Colon (tissue), 2 donors: ENCODE results near the gene ATP2A1.
"Not testable (repeated sequence)": the region's sequence is repeated elsewhere in the genome, so short reads cannot be mapped to it uniquely, and the experiment has no call there.

Experiments
- FAIRE-seq: peaks from 2 replicates; lab custom pipeline; 2012; peaks lifted over from hg19 to GRCh38; lab: Jason Lieb, UNC
- donor health status: control.
- donor health status: control.

Gene ATP2A1

DNA sequence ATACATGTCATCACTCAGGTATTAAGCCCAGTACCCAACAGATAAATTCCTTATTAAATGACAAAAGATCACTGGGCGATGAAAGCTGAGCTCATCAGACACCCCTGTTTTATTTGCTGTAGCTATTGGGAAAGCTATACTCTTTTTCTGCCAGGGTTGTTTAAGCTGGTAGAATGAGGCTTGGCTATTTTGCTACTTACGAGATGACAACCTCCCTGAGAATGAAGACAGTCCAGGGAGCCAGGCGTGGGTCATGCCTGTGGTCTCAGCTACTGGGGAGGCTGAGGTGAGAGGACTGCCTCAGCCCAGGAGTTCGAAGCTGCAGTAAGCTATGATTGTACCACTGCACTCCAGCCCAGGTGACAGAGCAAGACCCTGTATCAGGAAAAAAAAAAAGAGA, 19.0 kb upstream of the ATP2A1 start:
- FAIRE-seq = no peak

DNA sequence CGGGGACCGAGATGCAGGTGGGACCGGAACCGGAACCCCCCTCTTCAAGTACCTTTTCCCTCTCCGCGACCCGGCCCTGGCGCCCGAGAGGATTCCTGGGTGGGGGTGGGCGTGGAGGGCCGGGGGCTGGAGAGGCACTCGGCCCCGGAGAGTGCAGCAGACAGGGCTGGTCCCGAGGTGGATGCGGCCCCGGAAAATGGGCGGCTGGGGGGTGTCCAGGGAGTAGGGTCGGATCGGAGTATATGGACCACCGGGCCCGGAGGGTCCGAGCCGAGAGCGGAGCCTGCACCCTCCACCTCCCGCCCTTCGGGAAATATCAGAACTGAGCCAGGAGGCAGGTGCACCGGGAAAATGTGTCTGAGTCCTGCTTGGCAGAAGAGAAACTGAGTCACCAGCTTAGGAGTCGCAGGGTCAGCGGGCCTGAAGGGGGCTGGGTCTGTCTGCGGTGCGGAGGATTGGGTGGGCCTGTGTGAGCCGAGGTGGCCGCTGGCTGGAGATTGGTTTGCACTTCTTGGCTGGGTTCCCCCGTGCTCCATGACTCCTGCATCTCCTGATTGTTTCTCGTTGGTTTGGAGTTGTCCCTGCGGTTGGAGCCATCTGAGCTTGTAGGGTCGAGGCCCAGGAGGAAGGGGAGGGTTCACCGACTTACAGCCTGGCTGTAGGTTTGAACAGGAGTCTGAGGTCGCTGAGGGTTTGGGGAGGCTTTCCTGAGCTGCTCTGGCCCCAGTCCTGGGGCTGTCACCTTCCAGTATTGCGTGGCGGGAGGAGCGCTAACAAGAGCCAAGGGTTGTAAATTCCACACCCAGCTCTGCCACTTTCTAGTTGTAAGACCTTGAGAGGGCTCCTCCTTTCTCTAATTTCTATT, 14.1 kb upstream of the ATP2A1 start:
- no peak for FAIRE-seq

DNA sequence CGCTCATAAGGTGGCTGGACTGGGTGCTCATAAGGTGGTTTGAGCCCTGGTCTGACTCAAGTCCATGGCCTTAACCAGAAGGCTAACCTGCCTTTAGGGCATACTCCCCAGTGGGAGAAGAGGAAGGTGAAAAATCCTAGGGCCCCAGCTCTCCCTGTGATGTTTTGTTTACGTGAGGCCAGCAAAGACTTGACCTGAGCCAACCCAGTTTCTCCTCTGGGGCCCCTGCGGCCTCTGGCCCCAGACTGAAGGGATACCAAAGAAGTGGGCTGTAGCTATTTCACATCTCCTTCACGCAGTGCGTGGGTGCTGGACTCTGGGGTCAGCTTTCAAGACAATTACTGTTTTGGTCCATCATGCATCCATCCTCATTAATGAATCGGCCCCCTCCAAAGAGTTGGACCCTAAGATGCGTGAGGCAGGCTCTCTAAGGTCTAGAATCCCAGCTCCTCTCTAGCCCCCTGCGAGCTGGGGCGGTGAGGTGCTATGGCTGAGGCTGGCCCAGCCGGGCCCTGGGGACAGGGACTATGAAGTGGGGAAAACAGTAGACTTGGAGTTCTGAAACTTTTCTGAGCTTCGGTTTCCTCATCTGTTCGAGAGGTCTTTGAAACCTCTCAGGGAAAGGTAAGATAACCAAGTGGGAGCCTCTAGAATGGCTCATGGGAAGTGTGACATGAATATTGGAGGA, 13.1 kb upstream of the ATP2A1 start:
- no peak for FAIRE-seq

DNA sequence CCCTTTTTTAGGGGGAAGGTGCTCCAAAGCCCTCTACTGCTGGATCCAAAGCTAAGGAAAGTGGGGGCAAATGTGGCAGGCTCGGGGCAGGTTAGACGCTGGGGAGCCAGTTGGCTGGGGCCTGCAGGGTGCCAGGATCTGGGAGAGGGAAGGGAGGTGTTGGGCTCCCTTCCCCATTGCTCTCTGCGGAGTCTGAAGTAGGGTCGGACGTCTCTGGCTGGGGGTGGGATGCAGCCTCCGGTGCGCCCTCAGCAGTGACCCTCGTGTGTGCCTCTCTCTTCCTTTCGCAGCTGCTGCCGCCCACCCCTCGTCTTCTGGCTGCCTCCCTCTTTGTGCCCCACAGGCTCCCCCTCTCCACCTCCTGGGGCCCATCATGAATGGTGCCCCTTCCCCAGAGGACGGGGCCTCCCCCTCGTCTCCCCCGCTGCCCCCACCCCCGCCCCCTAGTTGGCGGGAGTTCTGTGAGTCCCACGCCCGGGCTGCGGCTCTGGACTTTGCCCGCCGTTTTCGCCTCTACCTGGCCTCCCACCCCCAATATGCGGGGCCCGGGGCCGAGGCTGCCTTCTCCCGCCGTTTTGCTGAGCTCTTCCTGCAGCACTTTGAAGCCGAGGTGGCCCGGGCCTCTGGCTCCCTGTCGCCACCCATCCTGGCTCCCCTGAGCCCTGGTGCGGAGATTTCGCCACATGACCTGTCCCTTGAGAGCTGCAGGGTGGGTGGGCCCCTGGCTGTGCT, 12.4 kb upstream of the ATP2A1 start:
- no peak for FAIRE-seq

DNA sequence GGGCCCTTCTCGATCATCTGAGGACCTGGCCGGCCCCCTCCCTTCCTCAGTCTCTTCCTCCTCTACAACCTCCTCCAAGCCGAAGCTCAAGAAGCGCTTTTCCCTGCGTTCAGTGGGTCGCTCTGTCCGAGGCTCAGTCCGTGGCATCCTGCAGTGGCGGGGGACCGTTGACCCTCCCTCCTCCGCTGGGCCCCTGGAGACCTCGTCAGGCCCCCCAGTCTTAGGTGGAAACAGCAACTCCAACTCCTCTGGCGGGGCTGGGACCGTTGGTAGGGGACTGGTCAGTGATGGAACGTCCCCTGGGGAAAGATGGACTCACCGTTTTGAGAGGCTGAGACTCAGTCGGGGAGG, 11.9 kb upstream of the ATP2A1 start:
- FAIRE-seq = no peak

GRCh38 chr16:28867241-28867640, 11.0 kb upstream of the ATP2A1 start:
- FAIRE-seq = no peak

- not testable (repeated sequence) for FAIRE-seq
These were observed 10.6 kb upstream of the ATP2A1 start for GRCh38 chr16:28867646-28868045.

GRCh38 chr16:28869201-28869600, 9.1 kb upstream of the ATP2A1 start:
- no peak for FAIRE-seq

DNA sequence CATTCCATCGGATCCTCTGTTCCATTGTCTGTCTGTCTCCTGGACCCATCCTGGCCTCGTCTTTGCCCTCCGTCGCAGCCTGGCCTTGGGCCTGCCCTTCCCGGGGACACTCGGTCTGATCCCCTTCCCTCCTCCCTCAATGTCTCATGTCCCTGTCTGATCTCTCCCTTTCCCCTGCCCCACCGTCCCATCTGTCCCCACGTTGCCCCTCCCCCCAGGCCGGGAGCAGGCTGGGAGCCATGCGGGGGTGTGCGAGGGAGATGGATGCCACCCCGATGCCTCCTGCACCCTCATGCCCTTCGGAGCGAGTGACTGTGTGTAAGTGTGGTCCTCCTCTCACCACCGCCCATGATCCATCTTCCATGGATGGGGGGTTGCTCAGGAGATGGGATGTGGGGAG, 5.3 kb upstream of the ATP2A1 start:
- no peak for FAIRE-seq

- no peak for FAIRE-seq
These were observed 4.6 kb upstream of the ATP2A1 start for GRCh38 chr16:28873543-28874201.

- FAIRE-seq = no peak
These were observed 3.9 kb upstream of the ATP2A1 start for GRCh38 chr16:28874406-28874805.

DNA sequence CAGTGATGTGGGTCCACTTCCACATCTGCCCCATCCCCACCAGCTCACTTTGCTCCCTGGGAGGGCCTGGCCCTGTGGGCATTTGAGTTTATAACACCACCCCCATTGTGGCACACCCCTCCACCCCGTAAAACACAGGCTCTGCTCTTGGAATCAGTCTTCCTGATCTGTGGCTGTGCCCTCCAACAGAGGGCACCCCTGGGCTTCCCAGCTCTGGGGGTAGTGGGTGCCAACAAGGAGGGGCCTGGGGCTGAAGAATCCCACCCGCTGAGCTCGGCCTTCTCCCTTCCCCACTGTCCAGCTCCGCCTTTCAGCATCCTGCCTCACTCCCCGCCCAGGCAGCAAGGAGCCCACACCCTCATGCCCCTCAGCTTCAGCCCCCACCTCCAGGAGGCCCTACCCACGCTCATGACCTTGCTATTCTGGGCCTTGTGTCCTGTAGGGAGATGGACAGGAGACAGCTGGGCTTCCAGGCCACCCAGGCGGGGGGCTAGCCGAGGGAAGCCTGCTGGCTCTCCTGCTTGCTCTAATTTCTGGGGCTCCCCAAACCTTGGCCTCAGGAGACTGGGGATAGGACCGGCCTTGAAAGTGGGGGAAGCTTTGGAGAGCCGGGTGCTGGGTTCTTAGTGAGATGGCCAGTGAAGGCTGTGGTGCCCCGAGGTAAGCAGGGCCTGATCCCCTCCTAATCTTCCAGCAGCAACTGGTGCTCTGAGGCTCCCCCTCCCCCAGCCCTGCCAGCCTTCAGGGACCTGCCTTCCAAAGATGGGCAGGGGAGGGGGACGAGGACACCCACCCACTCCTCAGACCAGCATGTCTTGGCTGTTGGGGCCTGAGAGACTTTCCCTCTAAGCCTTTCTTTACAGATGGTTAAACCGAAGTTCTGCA, 2.9 kb upstream of the ATP2A1 start:
- FAIRE-seq = no peak

DNA sequence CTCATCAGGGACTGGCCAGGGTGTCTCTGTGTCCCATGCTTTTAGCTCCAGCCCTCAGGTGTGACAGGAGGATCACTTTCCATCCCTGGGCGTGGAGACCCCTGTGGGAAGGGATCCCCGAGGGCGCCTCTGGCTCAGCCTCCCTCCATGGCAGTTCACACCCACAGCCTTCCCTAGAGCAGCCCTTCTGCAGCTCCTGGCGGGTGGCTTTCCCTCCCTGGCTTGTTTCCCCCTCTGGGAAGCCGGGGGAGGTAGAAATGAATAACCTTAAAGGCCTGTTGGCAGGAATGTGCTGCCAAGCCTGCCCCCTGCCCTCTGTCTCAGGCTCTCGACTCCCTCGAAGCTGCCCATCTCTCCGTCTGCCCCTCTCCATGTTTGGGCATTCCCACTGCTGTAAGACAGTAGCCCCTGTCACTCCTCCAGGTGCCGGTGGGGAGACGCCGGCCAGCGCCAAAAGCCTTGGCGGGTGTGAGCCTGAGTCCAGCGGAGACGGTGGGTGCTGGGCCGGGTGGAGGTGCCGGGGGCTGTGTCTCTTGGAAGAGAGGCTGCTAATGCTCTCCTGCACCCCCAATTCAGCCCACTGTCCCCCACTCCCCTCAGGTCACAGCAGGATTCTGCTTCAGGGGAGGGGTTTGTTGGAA, 2.1 kb upstream of the ATP2A1 start:
- no peak for FAIRE-seq

GRCh38 chr16:28876973-28877654, 1.2 kb upstream of the ATP2A1 start:
- no peak for FAIRE-seq

DNA sequence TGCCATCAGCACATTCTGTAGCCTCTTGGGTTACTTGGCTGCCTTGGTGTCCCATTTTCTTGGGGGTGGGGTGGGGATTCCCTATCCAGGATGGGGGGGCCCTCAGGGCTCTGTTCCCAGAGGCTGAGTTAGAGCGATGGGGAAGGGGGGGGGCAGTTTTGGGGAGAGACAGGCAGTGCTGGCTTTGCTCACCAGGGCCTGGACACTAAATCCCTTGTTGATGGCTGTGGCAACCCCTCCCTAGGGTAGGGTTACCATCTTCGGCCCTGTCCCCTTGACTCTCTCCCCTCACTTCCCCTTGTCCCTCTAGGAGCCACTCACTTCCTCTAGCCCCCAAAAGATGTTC, 660 bp upstream of the ATP2A1 start:
- FAIRE-seq = no peak

- FAIRE-seq = no peak
These were observed 1.1 kb downstream of the ATP2A1 start for GRCh38 chr16:28879261-28879840.

DNA sequence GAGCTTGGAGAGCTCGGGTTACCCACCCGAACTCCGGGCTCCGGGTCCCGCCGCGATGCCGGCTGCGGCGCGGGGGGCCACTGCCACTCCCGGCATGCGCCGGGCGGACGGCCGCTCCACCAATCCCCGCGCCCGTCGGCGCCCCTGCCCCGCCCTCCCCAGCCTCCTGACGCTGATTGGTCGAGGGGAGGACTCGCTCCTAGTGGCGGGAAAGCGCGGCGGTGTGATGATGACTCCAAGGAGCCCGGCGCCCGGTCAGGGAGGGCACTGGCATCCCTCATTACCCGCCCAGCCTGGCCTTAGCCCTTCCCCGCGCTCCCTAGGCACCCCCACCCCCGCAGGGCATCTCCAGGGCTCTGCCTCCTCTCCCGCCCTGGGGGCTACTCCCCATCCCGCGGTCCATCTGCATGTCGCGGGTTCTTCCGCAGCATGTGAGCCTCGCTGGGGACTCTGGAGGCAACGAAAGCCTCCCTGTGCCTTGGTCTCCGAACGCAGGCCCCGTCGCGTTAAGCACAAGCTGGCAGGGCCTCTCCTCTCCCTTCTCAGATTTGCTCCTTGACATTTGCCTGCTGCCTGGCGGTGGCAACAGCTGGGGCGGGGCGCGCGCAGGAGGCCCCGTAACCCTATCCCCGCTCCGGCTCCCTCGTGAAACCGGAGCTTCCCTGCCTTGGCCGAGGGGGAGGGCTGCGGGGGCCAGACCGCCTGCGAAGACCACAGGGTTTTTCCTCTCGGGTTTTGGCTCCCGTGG, 1.7 kb downstream of the ATP2A1 start:
- no peak for FAIRE-seq

GRCh38 chr16:28880589-28880915, 2.3 kb downstream of the ATP2A1 start:
- FAIRE-seq = no peak

DNA sequence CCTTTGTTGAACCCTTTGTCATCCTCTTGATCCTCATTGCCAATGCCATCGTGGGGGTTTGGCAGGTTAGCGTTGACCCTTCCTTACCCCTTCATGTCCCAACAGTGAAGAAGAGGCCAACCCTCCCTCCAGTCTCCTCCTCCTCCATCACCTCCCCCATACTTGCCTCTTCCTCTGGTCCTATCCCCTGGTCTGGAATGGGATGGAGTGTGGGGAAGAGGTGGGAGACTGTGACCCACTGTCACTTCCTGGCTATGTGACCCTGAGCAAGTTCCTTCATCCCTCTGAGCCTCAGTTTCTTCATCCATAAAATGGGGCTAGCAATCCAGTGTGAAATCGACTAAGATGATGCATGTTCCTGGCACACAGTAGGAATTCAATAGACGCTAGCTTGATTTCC, 2.7 kb downstream of the ATP2A1 start:
- FAIRE-seq = no peak

- not testable (repeated sequence) for FAIRE-seq
These were observed 3.3 kb downstream of the ATP2A1 start for GRCh38 chr16:28881565-28881964.
